H9 (cell line): Measurements from ENCODE around the gene FOXJ3. TPM values are rescaled to one million over a fixed set of nuclear protein-coding genes. Genes with fewer than 3 reads are reported as not detected.

Experiments
- DNase-seq: peaks from one replicate; pipeline ENCODE4 v3.0.0-alpha.2; 2017
- H2AFZ ChIP-seq: one replicate; pipeline ENCODE4 v1.6.1; 2013; ENCODE audit warnings: mild to moderate bottlenecking, low read length, control low read depth, moderate library complexity
- H2AK5ac ChIP-seq: 2 replicates; pipeline ENCODE4 v1.6.1; 2013; ENCODE audit warnings: low read length, control low read depth, mixed read lengths; ENCODE audit not compliant: insufficient read length
- H2BK120ac ChIP-seq: one replicate; pipeline ENCODE4 v1.6.1; 2013; ENCODE audit warnings: low read depth, mild to moderate bottlenecking, low read length, control low read depth, inconsistent platforms; ENCODE audit not compliant: poor library complexity, severe bottlenecking
- H2BK12ac ChIP-seq: 2 replicates; pipeline ENCODE4 v1.6.1; 2013; ENCODE audit warnings: low read length, control low read depth, mixed read lengths, low read depth; ENCODE audit not compliant: insufficient read length
- H2BK15ac ChIP-seq: 2 replicates; pipeline ENCODE4 v1.6.1; 2013; ENCODE audit warnings: low read depth, low read length, control low read depth
- H2BK20ac ChIP-seq: one replicate; pipeline ENCODE4 v1.6.1; 2013; ENCODE audit warnings: low read depth, mild to moderate bottlenecking, low read length, control low read depth, inconsistent platforms; ENCODE audit not compliant: poor library complexity, severe bottlenecking
- H2BK5ac ChIP-seq: 2 replicates; pipeline ENCODE4 v1.6.1; 2013; ENCODE audit warnings: low read length, control low read depth, mixed read lengths; ENCODE audit not compliant: insufficient read length
- H3K14ac ChIP-seq: 2 replicates; pipeline ENCODE4 v1.6.1; 2013; ENCODE audit warnings: low read length, control low read depth; ENCODE audit not compliant: insufficient read depth
- H3K18ac ChIP-seq: 2 replicates; pipeline ENCODE4 v1.6.1; 2013; ENCODE audit warnings: low read depth, mild to moderate bottlenecking, mixed read lengths, low read length, control low read depth; ENCODE audit not compliant: insufficient read length
- H3K23ac ChIP-seq: 2 replicates; pipeline ENCODE4 v1.6.1; 2013; ENCODE audit warnings: low read length, control low read depth, mixed read lengths, low read depth; ENCODE audit not compliant: insufficient read length
- H3K23me2 ChIP-seq: 2 replicates; pipeline ENCODE4 v1.6.1; 2013; ENCODE audit warnings: low read depth, mild to moderate bottlenecking, mixed read lengths, low read length, control low read depth; ENCODE audit not compliant: insufficient read length, poor library complexity, severe bottlenecking
- H3K27ac ChIP-seq: 2 replicates; pipeline ENCODE4 v1.5.1; 2013; ENCODE audit warnings: low read length, control low read depth, mixed read lengths, low read depth; ENCODE audit not compliant: insufficient read length
- H3K27me3 ChIP-seq: 2 replicates; pipeline ENCODE4 v1.6.1; 2013; ENCODE audit warnings: low read length, control low read depth, inconsistent platforms; ENCODE audit not compliant: insufficient read depth
- H3K4ac ChIP-seq: 2 replicates; pipeline ENCODE4 v1.6.1; 2013; ENCODE audit warnings: low read depth, mild to moderate bottlenecking, control low read depth, inconsistent platforms, low read length, moderate library complexity
- H3K4me1 ChIP-seq: 2 replicates; pipeline ENCODE4 v1.6.1; 2013; ENCODE audit warnings: low read length, control low read depth, inconsistent platforms; ENCODE audit not compliant: insufficient read depth
- H3K4me2 ChIP-seq: 2 replicates; pipeline ENCODE4 v1.6.1; 2013; ENCODE audit warnings: low read length, control low read depth, mixed read lengths; ENCODE audit not compliant: insufficient read length, insufficient read depth
- H3K56ac ChIP-seq: 2 replicates; pipeline ENCODE4 v1.6.1; 2013; ENCODE audit warnings: low read depth, mild to moderate bottlenecking, mixed read lengths, low read length, control low read depth; ENCODE audit not compliant: insufficient read length
- H3K79me1 ChIP-seq: 2 replicates; pipeline ENCODE4 v1.6.1; 2013; ENCODE audit warnings: low read depth, mild to moderate bottlenecking, moderate library complexity, low read length, control low read depth, inconsistent platforms; ENCODE audit not compliant: insufficient read depth, poor library complexity, severe bottlenecking
- H3K79me2 ChIP-seq: 2 replicates; pipeline ENCODE4 v1.6.1; 2013; ENCODE audit warnings: low read length, control low read depth, inconsistent platforms; ENCODE audit not compliant: insufficient read depth
- H3K9ac ChIP-seq: 2 replicates; pipeline ENCODE4 v1.6.1; 2013; ENCODE audit warnings: low read length, control low read depth, mixed read lengths; ENCODE audit not compliant: insufficient read length; ENCODE audit errors: extremely low read depth
- H3K9me3 ChIP-seq: one replicate; pipeline ENCODE4 v1.6.1; 2013; ENCODE audit warnings: low read depth, low read length, inconsistent platforms; ENCODE audit not compliant: control insufficient read depth
- H3T11ph ChIP-seq: one replicate; pipeline ENCODE4 v1.6.1; 2013; ENCODE audit warnings: mild to moderate bottlenecking, low read length, control low read depth, inconsistent platforms
- H4K20me1 ChIP-seq: one replicate; pipeline ENCODE4 v1.6.1; 2013; ENCODE audit not compliant: control insufficient read depth, insufficient read length, insufficient read depth
- H4K5ac ChIP-seq: 2 replicates; pipeline ENCODE4 v1.6.1; 2013; ENCODE audit warnings: low read depth, mild to moderate bottlenecking, mixed read lengths, low read length, control low read depth; ENCODE audit not compliant: insufficient read length
- H4K8ac ChIP-seq: replicated peaks from 2 replicates; pipeline ENCODE4 v1.6.1; 2013; ENCODE audit warnings: low read length, control low read depth, mixed read lengths, low read depth; ENCODE audit not compliant: insufficient read length
- H4K91ac ChIP-seq: 2 replicates; pipeline ENCODE4 v1.6.1; 2013; ENCODE audit warnings: low read depth, mild to moderate bottlenecking, moderate library complexity, mixed read lengths, low read length, control low read depth; ENCODE audit not compliant: insufficient read length
- H3K27ac Mint-ChIP-seq, 3 experiments: 2 replicates in 2 of 3; 3 replicates in 1 of 3; pipeline ENCODE4 v1.8.0; 2020 to 2021; ENCODE audit warnings: mixed read lengths in 3 of 3, mild to moderate bottlenecking in 1 of 3, moderate library complexity in 1 of 3
- H3K27me3 Mint-ChIP-seq: 2 replicates; pipeline ENCODE4 v1.8.0; 2021; ENCODE audit warnings: low read depth, mild to moderate bottlenecking, moderate library complexity, mixed read lengths
- H3K36me3 Mint-ChIP-seq, 3 experiments: 2 replicates in 2 of 3; 3 replicates in 1 of 3; pipeline ENCODE4 v1.8.0; 2020 to 2021; ENCODE audit warnings: low read depth in 3 of 3, mixed read lengths in 3 of 3; ENCODE audit not compliant: insufficient read depth in 1 of 3
- H3K4me1 Mint-ChIP-seq, 2 experiments: 2 replicates each; pipeline ENCODE4 v1.8.0; 2020; ENCODE audit warnings: mixed read lengths in 2 of 2
- H3K4me3 Mint-ChIP-seq, 2 experiments: 2 replicates in 1 of 2; 3 replicates in 1 of 2; pipeline ENCODE4 v1.8.0; 2020 to 2021; ENCODE audit warnings: mild to moderate bottlenecking in 2 of 2, mixed read lengths in 2 of 2, moderate library complexity in 1 of 2
- H3K9me3 Mint-ChIP-seq, 2 experiments: 2 replicates in 1 of 2; 3 replicates in 1 of 2; pipeline ENCODE4 v1.8.0; 2020; ENCODE audit warnings: mild to moderate bottlenecking in 2 of 2, mixed read lengths in 2 of 2, moderate library complexity in 1 of 2
- WGBS: extraction: QIAGEN DNeasy Blood & Tissue Kit; methylation state at CpG from one replicate; pipeline ENCODE4 v1.1.7; 2013; ENCODE audit warnings: missing lambda C conversion rate, low lambda C conversion rate, mixed read lengths; ENCODE audit not compliant: insufficient read length; ENCODE audit errors: extremely low coverage; 5-methylcytosine and 5-hydroxymethylcytosine counted together
- total RNA-seq: library from RNA; stranded (reverse); gene quantifications from 2 replicates; pipeline ENCODE4 v1.2.1, GENCODE V29; 2021
- TF ChIP-seq, protein P1 (sequence below): fragments of 200-600 bp; sonication (generic); conservative IDR thresholded peaks from 3 replicates; pipeline ENCODE4 v1.8.0; 2021; ENCODE audit warnings: antibody characterized with exemption, mild to moderate bottlenecking

Gene FOXJ3
- total RNA-seq, 1 experiment from 2014 or later = 49.9 TPM

DNA sequence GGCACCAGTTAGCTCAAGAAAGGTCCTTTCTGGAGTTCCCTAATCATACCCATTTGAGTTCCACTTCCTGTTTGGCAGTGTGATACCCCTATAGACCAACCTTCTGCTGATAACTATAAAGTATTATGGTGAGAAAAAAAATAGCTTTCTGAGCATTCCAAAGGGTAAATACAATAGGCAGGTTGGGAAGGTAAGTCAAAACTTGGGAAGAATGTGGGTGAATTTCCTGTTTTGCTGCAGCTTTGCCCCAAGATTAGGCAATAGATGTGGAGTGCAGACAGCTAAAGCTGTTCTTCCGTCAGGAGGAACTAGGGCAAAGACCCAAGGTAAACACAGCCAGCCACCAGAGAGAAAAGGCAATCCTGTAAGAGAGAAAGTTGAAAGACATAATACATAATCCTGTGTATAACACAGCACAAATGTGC, 120.6 kb downstream of the FOXJ3 start:
- Histone ChIP-seq H4K5ac (no peak overlapping the region), H3K27ac (no peak overlapping the region), H4K91ac (no peak overlapping the region), H3K9ac (no peak overlapping the region), H4K20me1 (no peaks in the 10 kb centered on the region), H3K9me3 (no peaks in the 10 kb centered on the region), H3K4me2 (no peak overlapping the region), H3K79me2 (peaks cover 3% of the 10 kb centered on the region; the same call in 1 of the 2 replicates), H3K23me2 (no peaks in the 10 kb centered on the region), H2BK20ac (no peak overlapping the region), H2BK5ac (no peak overlapping the region), H3K4ac (no peak overlapping the region), H4K8ac (no peak overlapping the region), H3K4me1 (peaks cover 5% of the 10 kb centered on the region; the same call in 1 of the 2 replicates), H2BK15ac (no peak overlapping the region), H3K18ac (no peak overlapping the region), H2AFZ (no peak overlapping the region), H2BK12ac (no peak overlapping the region), H3K27me3 (no peaks in the 10 kb centered on the region), H3K79me1 (peaks cover 11% of the 10 kb centered on the region), H2BK120ac (no peak overlapping the region), H3K56ac (no peak overlapping the region), H3K14ac (no peak overlapping the region), H3T11ph (no peak overlapping the region), H2AK5ac (no peak overlapping the region), H3K23ac (no peak overlapping the region)
- TF ChIP-seq, protein P1, sequence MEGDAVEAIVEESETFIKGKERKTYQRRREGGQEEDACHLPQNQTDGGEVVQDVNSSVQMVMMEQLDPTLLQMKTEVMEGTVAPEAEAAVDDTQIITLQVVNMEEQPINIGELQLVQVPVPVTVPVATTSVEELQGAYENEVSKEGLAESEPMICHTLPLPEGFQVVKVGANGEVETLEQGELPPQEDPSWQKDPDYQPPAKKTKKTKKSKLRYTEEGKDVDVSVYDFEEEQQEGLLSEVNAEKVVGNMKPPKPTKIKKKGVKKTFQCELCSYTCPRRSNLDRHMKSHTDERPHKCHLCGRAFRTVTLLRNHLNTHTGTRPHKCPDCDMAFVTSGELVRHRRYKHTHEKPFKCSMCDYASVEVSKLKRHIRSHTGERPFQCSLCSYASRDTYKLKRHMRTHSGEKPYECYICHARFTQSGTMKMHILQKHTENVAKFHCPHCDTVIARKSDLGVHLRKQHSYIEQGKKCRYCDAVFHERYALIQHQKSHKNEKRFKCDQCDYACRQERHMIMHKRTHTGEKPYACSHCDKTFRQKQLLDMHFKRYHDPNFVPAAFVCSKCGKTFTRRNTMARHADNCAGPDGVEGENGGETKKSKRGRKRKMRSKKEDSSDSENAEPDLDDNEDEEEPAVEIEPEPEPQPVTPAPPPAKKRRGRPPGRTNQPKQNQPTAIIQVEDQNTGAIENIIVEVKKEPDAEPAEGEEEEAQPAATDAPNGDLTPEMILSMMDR = no peak
- H3K9me3 Mint-ChIP-seq = no peaks in the 10 kb centered on the region
- no peak overlapping the region for H3K4me3 Mint-ChIP-seq
- H3K27me3 Mint-ChIP-seq = no peaks in the 10 kb centered on the region
- H3K4me1 Mint-ChIP-seq = peaks cover 45 to 51% of the 10 kb centered on the region in 2 experiments
- peaks cover 5 to 12% (median 11%) of the 10 kb centered on the region in 3 experiments; a peak in 6 of 7 replicates for H3K36me3 Mint-ChIP-seq
- peak overlapping the region in 2 of 3 experiments; percentile 5 to 29; a peak in 1 of 7 replicates for H3K27ac Mint-ChIP-seq
- no CpG with 5 or more reads among the region's 1 CpG for WGBS
- no peak for DNase-seq
